Lower leg skin (tissue), 4 donors: Measurements from ENCODE around the gene COX19. TPM values are rescaled to one million over a fixed set of nuclear protein-coding genes. Genes with fewer than 3 reads are reported as not detected.

Source experiments
- DNase-seq, 2 donors: peaks; one replicate each; pipeline ENCODE4 v3.0.0-alpha.2; 2019; ENCODE audit warnings: low spot score in 2 of 2
- H3K4me3 ChIP-seq: fragments of 200-600 bp; sonication (generic); 2 replicates; pipeline ENCODE4 v1.5.1; 2017; ENCODE audit warnings: mild to moderate bottlenecking, low read depth; ENCODE audit not compliant: poor library complexity, severe bottlenecking
- POLR2A ChIP-seq, 2 donors: fragments of 450-650 bp; IDR thresholded peaks; one replicate each; pipeline ENCODE4 v1.6.1; 2016 to 2017; ENCODE audit warnings: antibody characterized with exemption in 2 of 2, mild to moderate bottlenecking in 1 of 2, moderate library complexity in 1 of 2
- WGBS, 2 donors: methylation state at CpG; one replicate each; pipeline ENCODE4 v1.1.5; 2018; 5-methylcytosine and 5-hydroxymethylcytosine counted together
- intact Hi-C: fragments of 100-400 bp; cut with DNase I; formaldehyde crosslinking; loops from one replicate; pipeline ENCODE4 v1.15.0; 2023; ENCODE audit warnings: low total_unique reads
- total RNA-seq, 4 donors: library from RNA; depleted of rRNA; stranded (reverse); fragments of >200 nt; gene quantifications; one replicate each; pipeline ENCODE4 v1.1.0, GENCODE V29; 2016
- TF ChIP-seq, protein P1 (sequence below), 3 donors: fragments of 450-650 bp; IDR thresholded peaks; one replicate each; pipeline ENCODE4 v1.5.1; 2016; ENCODE audit warnings: antibody characterized with exemption in 3 of 3, mild to moderate bottlenecking in 3 of 3, moderate library complexity in 2 of 3

COX19 gene
- total RNA-seq, 4 donors from 2014 or later: 13.0 to 25.1 (median 15.1) TPM

DNA sequence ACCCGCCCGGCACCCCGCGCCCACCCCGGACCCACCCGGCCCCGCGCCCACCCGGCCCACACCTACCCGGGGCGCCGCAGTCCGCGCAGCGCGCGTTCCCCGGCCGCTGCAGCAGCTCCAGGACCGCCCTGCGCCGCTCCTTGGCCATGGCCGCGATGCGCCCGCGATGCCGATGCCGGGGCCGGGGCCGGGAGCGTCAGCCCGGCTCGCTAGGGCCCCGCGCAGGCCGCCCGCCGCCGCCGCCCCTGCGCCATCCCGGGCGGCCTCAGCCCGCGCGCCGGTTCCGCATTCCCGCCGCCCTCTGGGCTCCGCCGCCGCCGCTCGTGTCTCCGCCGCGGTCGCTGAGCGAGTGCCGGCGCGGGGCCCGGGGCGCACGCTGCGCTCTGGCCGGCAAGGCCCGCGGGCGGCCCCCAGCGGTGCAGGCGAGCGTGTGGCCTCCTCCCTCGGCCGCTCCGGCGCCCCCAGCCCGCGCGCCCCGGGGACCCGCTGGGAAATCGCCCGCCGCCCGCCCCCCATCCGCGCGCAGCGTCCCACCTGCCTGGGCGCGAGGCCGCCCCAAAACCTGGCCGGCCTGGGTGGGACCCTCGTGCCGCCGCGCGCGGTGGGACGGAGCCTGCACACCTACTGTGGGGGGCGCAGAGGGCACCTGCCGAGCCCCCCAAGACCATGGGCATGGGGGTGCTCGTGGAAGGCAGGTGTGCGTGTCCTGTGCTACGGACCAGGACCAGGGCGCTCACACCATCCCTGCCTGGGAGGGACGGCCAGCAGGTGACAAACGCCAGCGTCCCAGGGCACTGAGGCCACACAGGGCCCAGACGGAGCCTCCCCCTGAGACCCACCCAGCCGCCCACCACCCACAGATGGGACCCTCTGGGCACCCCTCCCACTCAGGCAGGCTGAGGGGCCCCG lies 20.8 kb downstream of the COX19 start, which contains the start of gene ADAP1:
TSS of gene ADAP1 (minus strand) at position 351 of the 909 bp plus-strand sequence. CDS start at position 148, 203 bp downstream.
- H3K4me3 ChIP-seq: peak within 1 kb of the TSS; percentile 23
- intact Hi-C loops: no loop called here
- peak in 1 of 2 donors; percentile 83 for DNase-seq
- TF ChIP-seq, protein P1, sequence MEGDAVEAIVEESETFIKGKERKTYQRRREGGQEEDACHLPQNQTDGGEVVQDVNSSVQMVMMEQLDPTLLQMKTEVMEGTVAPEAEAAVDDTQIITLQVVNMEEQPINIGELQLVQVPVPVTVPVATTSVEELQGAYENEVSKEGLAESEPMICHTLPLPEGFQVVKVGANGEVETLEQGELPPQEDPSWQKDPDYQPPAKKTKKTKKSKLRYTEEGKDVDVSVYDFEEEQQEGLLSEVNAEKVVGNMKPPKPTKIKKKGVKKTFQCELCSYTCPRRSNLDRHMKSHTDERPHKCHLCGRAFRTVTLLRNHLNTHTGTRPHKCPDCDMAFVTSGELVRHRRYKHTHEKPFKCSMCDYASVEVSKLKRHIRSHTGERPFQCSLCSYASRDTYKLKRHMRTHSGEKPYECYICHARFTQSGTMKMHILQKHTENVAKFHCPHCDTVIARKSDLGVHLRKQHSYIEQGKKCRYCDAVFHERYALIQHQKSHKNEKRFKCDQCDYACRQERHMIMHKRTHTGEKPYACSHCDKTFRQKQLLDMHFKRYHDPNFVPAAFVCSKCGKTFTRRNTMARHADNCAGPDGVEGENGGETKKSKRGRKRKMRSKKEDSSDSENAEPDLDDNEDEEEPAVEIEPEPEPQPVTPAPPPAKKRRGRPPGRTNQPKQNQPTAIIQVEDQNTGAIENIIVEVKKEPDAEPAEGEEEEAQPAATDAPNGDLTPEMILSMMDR (IDR thresholded peaks at IDR 0.05): no peak
- TF ChIP-seq POLR2A (IDR thresholded peaks at IDR 0.05): no peak
- WGBS, 2 donors: 59 to 66% methylated on average over 2 to 7 of the region's 115 CpGs

DNA sequence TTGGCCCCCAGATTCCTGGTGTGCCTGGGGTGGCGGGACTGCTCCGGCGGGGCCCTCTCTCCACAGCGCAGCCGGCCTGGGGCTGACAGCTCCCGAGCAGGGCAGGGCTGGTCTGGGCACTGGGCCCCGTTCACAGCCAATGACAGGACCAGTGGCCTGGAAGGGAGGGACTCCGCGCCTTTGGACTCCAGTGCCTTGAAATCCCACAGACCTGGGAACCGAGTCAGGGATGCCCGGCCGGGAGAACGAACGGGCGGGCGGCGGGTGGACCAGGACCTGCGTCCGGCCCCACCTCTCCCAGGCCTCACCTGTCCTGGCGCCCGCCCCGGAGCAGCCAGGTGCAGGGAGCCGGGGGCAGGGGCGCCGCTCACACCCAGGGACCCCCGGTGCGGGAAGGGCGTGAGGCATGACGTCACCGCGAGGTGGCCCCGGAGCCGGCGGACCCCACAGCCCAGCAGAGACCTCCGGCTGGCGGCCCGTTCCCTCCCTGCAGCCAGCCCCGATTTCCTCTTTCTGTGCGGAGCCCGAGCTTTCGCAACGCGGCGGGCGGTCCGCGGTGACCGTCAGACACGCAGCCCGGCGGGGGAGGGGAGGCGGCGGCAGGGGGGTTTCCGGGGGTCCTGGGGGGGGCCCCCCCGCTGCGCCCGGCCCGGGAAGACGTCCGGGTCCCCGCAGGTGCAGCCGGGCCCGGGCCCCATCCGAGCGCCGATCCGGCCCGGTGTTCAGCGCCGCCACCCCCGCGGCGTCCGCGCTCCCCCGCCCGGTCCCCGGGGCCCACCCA lies 21.6 kb downstream of the COX19 start:
- intact Hi-C loops: no loop called here
- peak in 1 of 2 donors; percentile 87 for DNase-seq

DNA sequence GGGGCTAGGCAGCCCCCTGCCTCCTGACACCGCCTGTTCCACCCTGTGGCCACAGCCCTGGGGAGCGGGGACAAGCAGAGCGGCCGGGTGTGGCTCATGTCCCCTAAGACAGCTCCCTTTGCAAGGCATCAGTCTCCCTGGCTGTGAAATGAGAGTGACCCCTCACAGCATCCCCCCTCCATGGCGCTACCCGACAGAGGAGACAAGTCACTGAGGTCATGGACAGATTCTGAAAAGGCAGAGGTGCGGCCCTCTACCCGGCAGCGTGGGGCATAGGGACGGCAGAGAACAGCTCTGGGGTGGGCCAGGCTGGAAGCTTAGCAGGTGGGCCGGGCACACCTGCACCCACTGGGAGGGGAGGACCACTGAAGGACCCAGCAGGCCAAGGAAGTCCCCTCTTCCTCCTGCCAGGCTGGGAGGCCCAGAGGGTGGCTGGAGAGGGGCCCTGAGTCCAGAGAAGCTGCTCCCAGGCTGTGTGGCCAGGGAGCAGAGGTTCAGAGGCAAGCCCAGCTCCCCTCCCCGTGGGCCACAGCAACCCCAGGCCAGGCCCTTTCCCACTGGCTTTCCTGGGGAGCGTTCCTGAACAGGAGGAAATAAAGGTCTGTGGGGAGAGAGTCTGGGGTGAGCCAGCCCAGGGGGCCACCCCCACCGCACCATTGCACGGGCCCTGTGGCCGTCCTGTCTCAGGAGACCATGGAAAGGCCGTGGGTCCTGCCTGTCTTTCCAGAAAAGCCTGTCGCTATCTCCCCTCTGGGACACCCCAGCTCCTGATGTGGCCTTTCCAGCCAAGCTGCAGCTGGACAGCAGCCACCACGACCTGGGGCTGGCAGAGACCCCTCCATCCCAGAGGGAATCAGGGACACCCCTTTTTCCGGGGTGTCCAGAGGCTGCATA lies 22.6 kb downstream of the COX19 start:
- TF ChIP-seq POLR2A (IDR thresholded peaks at IDR 0.05): no peak
- TF ChIP-seq, protein P1 (IDR thresholded peaks at IDR 0.05): no peak
- DNase-seq: peak in 1 of 2 donors; percentile 76
- intact Hi-C loops: no loop called here
- no peak overlapping the region for H3K4me3 ChIP-seq
- 77 to 89% methylated on average over 13 to 19 of the region's 20 CpGs for WGBS, 2 donors

More for the DNA sequence above, 21.6 kb downstream of the COX19 start:
- WGBS, 2 donors: 6% methylated on average over 14 of the region's 78 CpGs; no CpG with 5 or more reads in 1 of the 2 donors
- H3K4me3 ChIP-seq: peak overlapping the region; percentile 23
- no peak for TF ChIP-seq POLR2A (IDR thresholded peaks at IDR 0.05)
- TF ChIP-seq, protein P1 (IDR thresholded peaks at IDR 0.05): no peak

DNA sequence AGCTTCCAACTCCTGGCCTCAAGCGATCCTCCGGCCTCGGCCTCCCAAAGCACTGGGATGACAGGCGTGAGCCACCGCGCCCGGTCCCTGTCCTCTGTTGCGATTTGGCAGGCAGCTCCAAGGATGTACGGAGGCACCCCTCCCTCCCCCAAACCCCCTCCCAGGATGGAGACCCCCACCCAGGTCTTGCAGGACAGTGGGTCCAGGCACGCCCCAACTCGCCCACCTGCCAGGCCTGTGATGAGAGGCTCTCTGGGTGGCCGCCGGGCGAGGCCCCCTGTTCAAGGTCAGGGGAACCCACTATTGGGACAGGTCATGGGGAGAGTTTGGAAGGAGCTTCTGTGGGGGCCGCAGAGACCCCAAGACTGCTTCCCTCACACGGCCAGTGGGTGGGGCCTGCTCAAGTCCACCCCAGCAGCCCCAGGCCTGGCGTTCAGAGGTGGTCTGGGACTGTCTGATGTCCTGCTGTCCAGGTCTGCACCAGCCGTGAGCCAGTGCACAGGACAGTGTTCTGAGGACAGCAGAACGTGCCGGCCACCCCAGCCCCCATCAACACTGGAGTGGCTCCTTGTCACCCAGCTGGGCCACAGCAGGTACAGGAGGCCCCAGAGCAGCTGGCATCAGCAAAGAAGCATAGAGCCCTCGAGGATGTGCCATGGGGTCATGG lies 23.3 kb downstream of the COX19 start:
- TF ChIP-seq POLR2A (IDR thresholded peaks at IDR 0.05): no peak
- TF ChIP-seq, protein P1 (IDR thresholded peaks at IDR 0.05): no peak
- WGBS, 2 donors: 89 to 92% methylated on average over 10 to 17 of the region's 21 CpGs
- H3K4me3 ChIP-seq: no peak overlapping the region
- intact Hi-C loops: no loop called here
- DNase-seq: peak in 1 of 2 donors; percentile 80
